GM21529 (cell line): ENCODE measurements around the gene OR5C1.
"Not testable (repeated sequence)": the region's sequence is repeated elsewhere in the genome, so short reads cannot be mapped to it uniquely, and the experiment has no call there.

Experiments used
- ATAC-seq: cut with Tn5 transposase; IDR thresholded peaks from one replicate; pipeline ENCODE4 v1.9.1; 2021; ENCODE audit not compliant: unreplicated experiment

OR5C1 gene

GRCh38 chr9:122788831-122789230, at the start of gene OR5C1:
TSS of gene OR5C1 (plus strand) at chr9:122788933. CDS start at chr9:122788933, 0 bp downstream.
- no peak for ATAC-seq

- no peak for ATAC-seq
These were observed 46.7 kb upstream of the OR5C1 start, which contains the start of gene OR1L6 for GRCh38 chr9:122742003-122742402. TSS of gene OR1L6 (plus strand) at chr9:122742303. CDS start at chr9:122749848, 7,545 bp downstream.

- ATAC-seq, result no peak
These were observed 33.9 kb upstream of the OR5C1 start for GRCh38 chr9:122754825-122755224.

- no peak for ATAC-seq
These were observed 20.9 kb upstream of the OR5C1 start for GRCh38 chr9:122767817-122768216.

- ATAC-seq, result no peak
These were observed 11.7 kb upstream of the OR5C1 start for GRCh38 chr9:122777052-122777451.

GRCh38 chr9:122777935-122778627, 10.7 kb upstream of the OR5C1 start:
- no peak for ATAC-seq

- ATAC-seq, result no peak
These were observed 9.6 kb upstream of the OR5C1 start for GRCh38 chr9:122779181-122779580.

- no peak for ATAC-seq
These were observed 8.7 kb upstream of the OR5C1 start for GRCh38 chr9:122780026-122780425.

- no peak for ATAC-seq
These were observed 7.1 kb upstream of the OR5C1 start for GRCh38 chr9:122781671-122782070.

GRCh38 chr9:122785269-122785668, 3.5 kb upstream of the OR5C1 start:
- no peak for ATAC-seq

- no peak for ATAC-seq
These were observed 2.4 kb upstream of the OR5C1 start for GRCh38 chr9:122786338-122786737.

GRCh38 chr9:122789256-122790046, 718 bp downstream of the OR5C1 start:
- no peak for ATAC-seq

- no peak for ATAC-seq
These were observed 3.3 kb downstream of the OR5C1 start for GRCh38 chr9:122791872-122792669.

- no peak for ATAC-seq
These were observed 8.8 kb downstream of the OR5C1 start for GRCh38 chr9:122797316-122798063.

- ATAC-seq, result no peak
These were observed 11.6 kb downstream of the OR5C1 start, which contains the start of gene OR1K1 for GRCh38 chr9:122800066-122801060. TSS of gene OR1K1 (plus strand) at chr9:122800123. CDS start at chr9:122800123, 0 bp downstream.

GRCh38 chr9:122806661-122807060, 17.9 kb downstream of the OR5C1 start:
- ATAC-seq, result no peak

- ATAC-seq, result no peak
These were observed 18.7 kb downstream of the OR5C1 start for GRCh38 chr9:122807271-122807900.

- no peak for ATAC-seq
These were observed 19.4 kb downstream of the OR5C1 start for GRCh38 chr9:122808141-122808540.

GRCh38 chr9:122809261-122809660, 20.5 kb downstream of the OR5C1 start:
- ATAC-seq, result not testable (repeated sequence)
